Left ventricle myocardium inferior (tissue), 1 donor: ENCODE results near the gene EIF2S2. TPM values are rescaled to one million over a fixed set of nuclear protein-coding genes. Genes with fewer than 3 reads are reported as not detected.

Source experiments
- DNase-seq: peaks from one replicate; pipeline ENCODE4 v3.0.0-alpha.2; 2020
- H3K27ac ChIP-seq: fragments of 200-600 bp; replicated peaks from 2 replicates; pipeline ENCODE4 v1.8.0; 2021
- H3K27me3 ChIP-seq: fragments of 200-600 bp; 2 replicates; pipeline ENCODE4 v1.8.0; 2021; ENCODE audit warnings: low read depth
- H3K36me3 ChIP-seq: fragments of 200-600 bp; 2 replicates; pipeline ENCODE4 v1.8.0; 2021
- H3K4me1 ChIP-seq: fragments of 200-600 bp; 2 replicates; pipeline ENCODE4 v1.8.0; 2021
- H3K4me3 ChIP-seq: fragments of 200-600 bp; 2 replicates; pipeline ENCODE4 v1.8.0; 2021; ENCODE audit warnings: mild to moderate bottlenecking, moderate library complexity
- H3K9me3 ChIP-seq: fragments of 200-600 bp; replicated peaks from 2 replicates; pipeline ENCODE4 v1.8.0; 2021
- intact Hi-C: fragments of 100-400 bp; cut with micrococcal nuclease; formaldehyde crosslinking; loops from one replicate; pipeline ENCODE4 v1.11.0; 2022
- total RNA-seq: library from RNA; stranded (reverse); fragmentation: NEBNext Ultra II Directional; extraction: Animal tissue kit (Norgen Biotek cat#: 25700); gene quantifications from one replicate; pipeline ENCODE4 v1.2.1, GENCODE V29; 2021
- TF ChIP-seq, protein P1 (sequence below): fragments of 200-600 bp; IDR thresholded peaks from 2 replicates; pipeline ENCODE4 v1.8.0; 2021; ENCODE audit warnings: antibody characterized with exemption, mild to moderate bottlenecking, borderline replicate concordance
- donor health status: DM: no; HTN: yes; CAD: no; lungs with severe emphysema.

Gene EIF2S2
- total RNA-seq, 1 donor from 2014 or later: 41.0 TPM

DNA sequence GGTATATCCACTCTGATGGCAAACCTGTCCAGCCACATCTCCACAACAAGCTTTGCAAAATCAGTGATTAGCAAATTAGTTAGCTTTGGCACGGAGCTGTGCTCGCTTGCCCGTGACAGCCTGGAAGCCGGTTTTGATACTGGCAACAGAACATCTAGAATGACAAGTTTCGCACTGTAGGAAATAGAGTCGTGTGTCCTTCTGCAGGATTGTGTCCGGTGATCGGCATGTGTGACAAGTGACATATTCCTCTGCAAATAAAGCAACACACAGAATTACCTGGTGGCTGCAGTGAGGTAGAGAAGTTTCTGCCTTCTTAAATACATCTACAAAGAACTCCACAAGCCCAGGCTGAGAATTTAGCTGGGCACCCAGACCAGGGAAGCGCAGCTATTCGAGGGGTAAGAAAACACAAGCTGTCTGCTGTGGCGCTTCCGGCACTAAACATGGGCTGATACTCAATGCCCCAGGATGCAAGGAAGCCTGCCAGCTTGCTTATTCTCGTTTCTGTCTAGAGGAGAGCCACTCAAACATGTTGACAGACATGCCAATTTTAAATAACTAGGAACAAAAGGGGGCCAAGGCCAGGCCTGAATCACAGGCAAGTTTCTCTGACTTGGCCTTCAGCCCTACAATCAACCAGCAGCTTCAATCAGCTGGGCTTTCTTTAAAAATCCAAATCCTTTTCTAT lies 22.2 kb downstream of the EIF2S2 start:
- Histone ChIP-seq H3K9me3 (no peaks in the 10 kb centered on the region), H3K27ac (peak overlapping the region; percentile 52), H3K4me1 (peaks cover 32% of the 10 kb centered on the region), H3K27me3 (no peaks in the 10 kb centered on the region), H3K36me3 (peaks cover 81% of the 10 kb centered on the region), H3K4me3 (no peak overlapping the region)
- DNase-seq: peak; percentile 36
- intact Hi-C loops: no loop called here
- TF ChIP-seq, protein P1, sequence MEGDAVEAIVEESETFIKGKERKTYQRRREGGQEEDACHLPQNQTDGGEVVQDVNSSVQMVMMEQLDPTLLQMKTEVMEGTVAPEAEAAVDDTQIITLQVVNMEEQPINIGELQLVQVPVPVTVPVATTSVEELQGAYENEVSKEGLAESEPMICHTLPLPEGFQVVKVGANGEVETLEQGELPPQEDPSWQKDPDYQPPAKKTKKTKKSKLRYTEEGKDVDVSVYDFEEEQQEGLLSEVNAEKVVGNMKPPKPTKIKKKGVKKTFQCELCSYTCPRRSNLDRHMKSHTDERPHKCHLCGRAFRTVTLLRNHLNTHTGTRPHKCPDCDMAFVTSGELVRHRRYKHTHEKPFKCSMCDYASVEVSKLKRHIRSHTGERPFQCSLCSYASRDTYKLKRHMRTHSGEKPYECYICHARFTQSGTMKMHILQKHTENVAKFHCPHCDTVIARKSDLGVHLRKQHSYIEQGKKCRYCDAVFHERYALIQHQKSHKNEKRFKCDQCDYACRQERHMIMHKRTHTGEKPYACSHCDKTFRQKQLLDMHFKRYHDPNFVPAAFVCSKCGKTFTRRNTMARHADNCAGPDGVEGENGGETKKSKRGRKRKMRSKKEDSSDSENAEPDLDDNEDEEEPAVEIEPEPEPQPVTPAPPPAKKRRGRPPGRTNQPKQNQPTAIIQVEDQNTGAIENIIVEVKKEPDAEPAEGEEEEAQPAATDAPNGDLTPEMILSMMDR: no peak

DNA sequence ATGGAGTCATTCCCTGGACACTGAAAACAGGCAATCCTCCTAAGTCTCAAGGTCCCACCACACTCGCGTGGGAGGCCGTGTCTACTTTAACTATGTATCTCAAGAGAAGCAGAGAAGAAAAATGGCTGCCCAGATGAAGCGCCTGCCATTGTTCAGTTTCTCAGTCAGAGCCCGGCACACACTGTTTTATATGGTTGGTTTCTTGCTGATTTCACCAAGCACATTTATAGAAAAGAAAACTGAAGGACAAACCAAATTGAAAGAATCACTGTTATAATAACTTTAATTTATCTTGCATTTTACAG lies 22.9 kb downstream of the EIF2S2 start:
- no peak for DNase-seq

DNA sequence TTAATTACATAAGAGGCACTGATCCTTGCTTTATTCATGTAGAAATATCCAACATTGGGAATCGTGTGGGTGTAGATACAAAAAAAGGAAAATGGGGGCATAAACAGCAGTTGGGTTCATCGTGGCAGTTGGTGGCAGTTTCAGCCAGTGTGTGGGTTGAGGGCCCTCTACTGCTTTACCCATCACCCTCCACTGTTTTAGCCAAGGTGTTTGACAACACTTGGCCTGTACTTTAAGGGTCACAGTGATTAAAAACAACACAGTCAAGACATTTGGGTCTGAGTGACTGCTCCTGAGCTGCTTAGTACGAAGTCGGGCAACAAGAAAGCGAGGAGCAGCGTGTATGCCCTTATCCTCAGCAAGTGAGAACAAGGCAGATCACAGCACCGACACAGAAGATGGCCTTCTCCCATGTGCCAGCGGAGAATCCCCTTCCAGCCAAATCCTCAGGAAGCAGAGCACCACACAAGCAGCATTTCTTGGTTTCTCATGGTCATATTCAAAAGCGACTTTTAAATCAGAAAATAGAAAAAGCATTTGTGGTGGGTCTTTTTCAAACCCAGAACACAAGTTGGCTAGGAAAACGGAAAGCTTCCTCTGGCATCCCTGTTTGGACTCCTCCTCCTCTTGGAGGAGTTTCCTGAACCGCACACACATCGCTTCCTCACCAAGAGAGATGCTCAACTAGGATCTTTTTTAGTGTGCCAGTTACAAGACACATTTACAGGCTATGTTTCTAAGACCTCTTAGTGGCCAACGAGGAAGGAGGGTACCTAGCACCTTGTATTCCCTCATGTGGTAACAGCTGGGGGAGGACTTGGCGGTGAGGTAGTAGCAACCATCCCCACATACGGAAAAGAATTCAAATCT lies 23.5 kb downstream of the EIF2S2 start:
- intact Hi-C loops: no loop called here
- DNase-seq: no peak
- Histone ChIP-seq H3K36me3 (peaks cover 68% of the 10 kb centered on the region), H3K27ac (no peak overlapping the region), H3K27me3 (no peaks in the 10 kb centered on the region), H3K4me3 (no peak overlapping the region), H3K4me1 (peaks cover 45% of the 10 kb centered on the region), H3K9me3 (no peaks in the 10 kb centered on the region)
- TF ChIP-seq, protein P1: no peak

More for the DNA sequence above, 22.9 kb downstream of the EIF2S2 start:
- H3K4me3 ChIP-seq: no peak overlapping the region
- TF ChIP-seq, protein P1: no peak
- H3K9me3 ChIP-seq: no peaks in the 10 kb centered on the region
- peaks cover 74% of the 10 kb centered on the region for H3K36me3 ChIP-seq
- intact Hi-C loops: no loop called here
- peaks cover 39% of the 10 kb centered on the region for H3K4me1 ChIP-seq
- no peaks in the 10 kb centered on the region for H3K27me3 ChIP-seq
- H3K27ac ChIP-seq: no peak overlapping the region

DNA sequence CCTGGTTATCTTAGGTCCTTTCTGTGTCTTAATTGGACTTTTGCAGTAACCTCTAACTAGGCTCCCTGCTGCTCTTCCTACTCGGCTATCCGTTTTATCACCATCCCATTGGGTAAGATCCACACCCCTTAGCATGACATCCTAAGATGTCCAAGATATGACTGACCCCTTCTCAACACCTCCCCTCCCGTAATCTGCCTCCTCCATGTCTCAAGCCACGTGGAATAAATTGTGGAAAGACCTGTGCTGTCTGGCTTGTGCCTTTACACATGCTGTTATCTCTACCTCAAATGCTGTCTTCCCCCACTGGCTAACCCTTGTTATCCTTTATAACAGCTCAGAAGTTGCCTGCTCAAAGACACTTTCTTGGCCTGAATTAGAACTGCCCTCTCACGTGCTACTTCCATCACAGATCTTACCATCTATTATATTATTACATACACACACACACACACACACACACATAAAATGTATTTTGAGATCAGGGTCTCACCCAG lies 26.5 kb downstream of the EIF2S2 start:
- H3K9me3 ChIP-seq: no peaks in the 10 kb centered on the region
- TF ChIP-seq, protein P1: no peak
- intact Hi-C loops: no loop called here
- H3K27me3 ChIP-seq: no peaks in the 10 kb centered on the region
- peaks cover 62% of the 10 kb centered on the region for H3K4me1 ChIP-seq
- no peak overlapping the region for H3K4me3 ChIP-seq
- no peak for DNase-seq
- H3K36me3 ChIP-seq: peaks cover 57% of the 10 kb centered on the region
- no peak overlapping the region for H3K27ac ChIP-seq

DNA sequence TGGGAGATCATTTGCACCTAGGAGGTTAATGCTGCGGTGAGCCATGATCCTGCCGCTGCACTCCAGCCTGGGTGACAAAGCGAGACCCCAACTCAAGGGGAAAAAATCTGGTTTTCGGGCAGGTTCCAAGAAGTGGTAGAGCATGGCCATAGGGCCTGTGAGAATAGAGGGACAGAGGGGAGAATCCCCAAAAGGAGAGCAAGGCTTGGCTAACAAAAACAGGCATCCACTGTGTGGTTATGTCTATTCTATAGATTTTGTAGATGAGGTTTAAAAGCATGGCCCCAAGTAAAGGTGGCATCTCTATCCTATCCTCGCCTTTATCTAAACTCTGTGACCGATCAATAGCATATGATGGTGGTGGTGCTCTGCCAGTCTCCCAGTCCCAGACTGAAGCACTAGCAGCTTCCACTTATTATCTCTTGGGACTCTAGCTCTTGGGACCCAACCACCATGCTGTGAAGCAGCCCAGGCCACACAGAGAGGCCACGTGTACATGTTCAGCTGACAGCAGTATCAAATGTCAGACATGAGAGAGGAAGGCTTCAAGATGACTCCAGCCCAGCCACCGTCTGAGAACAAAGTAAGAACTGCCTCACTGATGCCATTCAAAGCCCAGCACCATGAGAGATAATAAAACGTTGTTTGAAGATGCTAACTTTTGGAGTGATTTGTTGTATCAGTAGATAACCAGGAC lies 27.7 kb downstream of the EIF2S2 start:
- no peaks in the 10 kb centered on the region for H3K9me3 ChIP-seq
- peaks cover 55% of the 10 kb centered on the region for H3K36me3 ChIP-seq
- H3K27me3 ChIP-seq: no peaks in the 10 kb centered on the region
- peak overlapping the region; percentile 58 for H3K27ac ChIP-seq
- TF ChIP-seq, protein P1: no peak
- H3K4me3 ChIP-seq: no peak overlapping the region
- peaks cover 50% of the 10 kb centered on the region for H3K4me1 ChIP-seq
- intact Hi-C loops: no loop called here
- no peak for DNase-seq
